Measurements from ENCODE around the gene TFPI2.

TFPI2 gene

GRCh38 chr7:93906267-93906666, 15.7 kb upstream of the TFPI2 start, which contains the start of gene GNGT1:
Gene GNGT1 (plus strand): TSS chr7:93906567. CDS start chr7:93906747, 180 bp downstream.
- no peak for DNase-seq

DNA sequence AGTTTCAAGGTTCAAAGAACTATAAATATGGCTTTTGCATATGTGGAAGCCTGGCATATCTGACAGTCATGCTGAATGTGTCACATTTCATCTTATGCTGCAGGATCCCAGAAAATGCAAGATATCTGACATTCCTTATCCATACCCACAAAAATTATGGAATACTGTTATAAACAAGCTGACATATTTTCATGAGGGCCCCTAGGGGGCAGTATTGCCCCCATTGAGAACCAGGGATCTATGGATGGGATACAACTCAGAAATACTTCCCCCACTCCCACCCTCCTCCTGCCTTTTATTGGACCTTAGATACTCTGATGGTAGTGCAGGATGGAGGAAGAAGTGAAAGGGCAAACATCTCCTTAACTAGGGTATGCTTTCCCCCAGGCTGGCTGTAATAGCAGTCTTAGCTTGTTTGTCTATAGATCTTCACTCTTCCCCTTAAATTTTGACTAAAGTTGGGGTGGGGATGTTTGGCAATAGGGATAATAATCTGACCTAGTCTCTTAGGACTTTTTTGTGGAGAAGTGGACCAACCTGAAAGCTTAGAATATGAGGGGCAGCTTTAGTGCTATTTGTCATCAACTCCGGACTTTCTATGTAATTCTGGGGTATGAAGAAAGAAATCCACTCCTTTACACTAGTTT, 12.3 kb upstream of the TFPI2 start:
- DNase-seq, result no peak

- no peak for DNase-seq
These were observed 7.1 kb upstream of the TFPI2 start for GRCh38 chr7:93897680-93898079.

GRCh38 chr7:93895859-93896600, 5.5 kb upstream of the TFPI2 start:
- DNase-seq, result no peak

DNA sequence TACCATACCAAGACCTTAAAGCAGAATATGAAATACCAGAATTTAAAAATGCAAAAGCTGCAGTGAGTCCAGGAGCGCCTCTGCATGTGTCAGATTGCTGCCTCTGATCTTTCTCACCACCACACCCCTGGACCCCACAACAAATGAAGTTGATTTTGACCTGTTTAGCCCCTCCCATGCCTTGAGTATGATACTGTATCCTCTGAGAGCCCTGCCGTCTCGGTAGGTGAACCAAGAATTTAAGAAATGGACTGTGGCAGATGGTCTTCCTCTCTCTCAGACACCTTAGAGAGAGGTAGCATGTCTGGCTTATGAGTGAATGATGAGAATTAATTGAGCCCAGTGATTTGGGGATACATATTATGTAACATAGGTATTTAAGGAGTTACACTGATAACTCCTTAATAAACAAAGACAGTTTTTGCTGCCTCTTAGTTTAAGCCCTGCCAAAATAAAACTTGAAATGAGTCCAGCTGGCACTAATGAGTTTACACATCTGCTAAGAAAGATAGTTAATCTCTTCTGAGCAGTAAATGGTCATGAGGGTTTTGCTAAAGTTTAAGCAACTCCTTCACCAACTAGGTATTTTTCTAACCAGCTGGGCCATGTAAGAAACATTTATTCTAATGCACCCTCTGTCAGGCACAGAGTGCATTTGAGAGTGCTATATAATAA, 4.5 kb upstream of the TFPI2 start:
- no peak for DNase-seq

GRCh38 chr7:93894426-93894825, 3.9 kb upstream of the TFPI2 start:
- no peak for DNase-seq

DNA sequence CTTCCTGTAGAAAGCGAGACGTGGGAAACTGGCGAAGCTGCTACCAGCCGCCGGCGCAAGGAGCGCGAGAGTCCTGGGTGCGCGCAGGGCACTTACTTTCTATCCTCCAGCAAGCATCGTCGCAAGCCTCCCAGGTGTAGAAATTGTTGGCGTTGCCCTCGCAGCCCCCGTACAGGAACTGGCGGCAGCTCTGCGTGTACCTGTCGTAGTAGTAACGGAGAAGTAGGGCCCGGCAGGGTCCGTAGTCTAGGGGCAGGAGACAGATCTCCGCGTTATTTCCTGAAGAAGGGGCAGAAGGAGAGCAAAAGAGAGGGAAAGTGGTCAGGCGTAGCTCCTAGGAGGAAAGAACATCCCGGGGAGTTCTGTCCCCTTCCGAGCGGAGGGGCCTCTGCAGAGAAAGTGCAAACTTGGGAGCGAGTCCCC, 501 bp downstream of the TFPI2 start:
- peak; percentile 11 for DNase-seq

- DNase-seq, result no peak
These were observed 1.3 kb downstream of the TFPI2 start for GRCh38 chr7:93889261-93889660.

DNA sequence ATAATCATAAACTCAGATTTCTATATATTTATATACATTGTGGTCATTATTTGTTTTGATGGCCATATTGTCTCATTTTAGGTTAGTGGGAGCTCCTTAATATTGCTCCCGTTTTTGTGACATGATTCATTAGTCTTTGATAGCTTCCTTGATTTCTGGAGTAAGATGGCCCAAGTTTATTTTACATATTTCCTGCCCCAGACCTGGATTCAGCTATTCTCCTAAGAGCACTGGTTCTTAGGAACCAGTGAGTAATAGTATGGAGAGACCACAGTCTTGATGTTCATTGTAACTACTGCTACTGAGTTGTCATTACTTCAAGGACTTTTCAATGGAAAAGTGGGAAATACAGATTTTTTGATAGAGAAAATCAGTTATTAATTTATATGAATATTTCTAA, 6.0 kb downstream of the TFPI2 start:
- no peak for DNase-seq

GRCh38 chr7:93883917-93884345, 6.6 kb downstream of the TFPI2 start:
- no peak for DNase-seq

DNA sequence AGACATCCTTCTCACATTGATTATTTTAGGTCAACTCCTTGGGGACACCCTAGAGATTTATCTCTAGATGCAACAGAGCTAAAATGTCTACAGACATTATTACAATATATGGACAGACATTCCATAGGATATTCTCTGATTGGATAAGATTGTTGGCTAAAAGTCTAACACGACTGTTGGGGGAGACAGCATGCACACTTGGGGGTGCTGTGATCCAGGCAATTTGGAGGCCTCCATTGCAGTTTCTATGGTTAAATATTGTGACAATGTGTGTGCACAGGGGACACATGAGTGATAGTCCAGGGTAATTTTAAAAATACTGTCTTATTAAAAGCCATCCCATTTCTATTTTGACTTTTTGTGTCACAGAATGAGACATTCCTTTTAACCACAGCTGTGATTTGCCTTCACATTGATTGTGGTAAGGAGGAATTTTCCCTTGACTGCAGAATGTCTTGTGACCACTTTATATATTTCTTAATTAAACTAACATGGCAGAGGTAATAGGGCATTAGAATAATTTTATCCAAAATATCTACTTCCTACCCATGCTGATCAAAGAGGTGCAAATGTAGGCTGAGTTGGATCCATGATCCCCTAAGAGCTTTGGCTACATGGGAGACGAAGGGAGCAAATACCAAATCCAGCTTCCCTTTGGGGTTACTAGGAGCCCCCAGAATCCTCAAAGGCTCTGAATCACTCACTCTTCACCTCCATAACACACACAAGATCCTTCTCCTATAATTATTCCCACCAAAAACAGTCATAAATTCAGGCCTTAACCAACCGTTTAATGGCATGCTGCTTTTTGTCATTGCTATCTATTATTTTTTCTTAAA, 7.3 kb downstream of the TFPI2 start:
- no peak for DNase-seq

DNA sequence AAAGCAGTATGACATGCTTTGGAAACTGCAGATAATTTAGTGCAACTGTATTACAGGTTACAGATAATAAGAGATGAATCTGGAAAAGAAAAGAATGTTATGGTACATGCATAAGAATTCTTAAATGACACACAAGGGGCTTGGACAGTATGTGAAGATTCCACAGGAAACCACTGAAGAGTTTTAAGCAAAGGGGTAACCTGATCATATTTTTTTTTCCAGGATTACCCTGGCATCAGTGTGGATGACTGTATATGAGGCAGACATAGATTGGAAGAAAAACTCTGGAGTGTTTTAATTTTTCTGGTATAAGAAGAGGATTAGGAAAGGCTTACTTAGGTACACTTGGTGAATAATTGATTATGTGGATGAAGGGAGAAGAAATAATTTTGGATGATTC, 8.1 kb downstream of the TFPI2 start:
- DNase-seq, result no peak

GRCh38 chr7:93879356-93879755, 11.2 kb downstream of the TFPI2 start:
- no peak for DNase-seq

DNA sequence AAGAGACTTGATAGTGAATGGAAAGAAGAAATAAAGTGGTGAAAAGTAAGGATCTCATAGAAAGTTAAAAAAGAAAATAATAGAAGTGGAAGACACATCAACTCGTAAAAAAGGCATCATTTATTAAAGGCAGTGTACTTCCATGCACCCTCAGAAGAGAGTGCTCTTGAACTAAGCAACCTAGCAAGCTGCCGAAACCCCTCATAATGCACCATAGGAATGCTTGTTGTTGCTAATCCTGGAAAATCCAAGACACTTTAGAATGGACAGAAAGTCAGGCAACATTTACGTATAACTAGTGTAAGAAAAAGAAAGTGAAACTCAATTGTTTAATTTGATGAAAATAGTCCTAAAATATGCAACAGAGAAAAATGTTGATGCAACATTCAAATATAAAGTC, 12.8 kb downstream of the TFPI2 start:
- DNase-seq, result no peak

GRCh38 chr7:93873998-93874574, 16.5 kb downstream of the TFPI2 start:
- no peak for DNase-seq

GRCh38 chr7:93866886-93867285, 23.7 kb downstream of the TFPI2 start:
- DNase-seq, result no peak

DNA sequence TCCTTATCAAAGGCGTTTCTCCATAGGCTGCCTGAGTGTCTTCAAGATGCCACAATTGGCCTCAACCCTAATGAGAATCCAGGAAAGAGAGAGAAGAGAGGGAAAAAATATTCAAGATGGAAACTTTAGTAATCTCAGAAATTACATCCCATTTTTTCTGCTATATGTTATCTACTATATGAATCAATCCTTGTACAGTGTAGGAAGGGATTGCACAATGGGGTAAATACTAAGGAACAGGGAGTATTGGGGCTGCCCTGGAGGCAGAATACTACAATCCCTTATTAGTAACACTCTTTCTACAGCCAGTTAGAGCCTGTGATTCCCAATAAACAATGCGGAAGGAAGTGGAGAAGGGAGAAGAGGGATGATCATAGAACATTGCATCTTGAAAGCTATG, 27.9 kb downstream of the TFPI2 start:
- DNase-seq, result no peak

DNA sequence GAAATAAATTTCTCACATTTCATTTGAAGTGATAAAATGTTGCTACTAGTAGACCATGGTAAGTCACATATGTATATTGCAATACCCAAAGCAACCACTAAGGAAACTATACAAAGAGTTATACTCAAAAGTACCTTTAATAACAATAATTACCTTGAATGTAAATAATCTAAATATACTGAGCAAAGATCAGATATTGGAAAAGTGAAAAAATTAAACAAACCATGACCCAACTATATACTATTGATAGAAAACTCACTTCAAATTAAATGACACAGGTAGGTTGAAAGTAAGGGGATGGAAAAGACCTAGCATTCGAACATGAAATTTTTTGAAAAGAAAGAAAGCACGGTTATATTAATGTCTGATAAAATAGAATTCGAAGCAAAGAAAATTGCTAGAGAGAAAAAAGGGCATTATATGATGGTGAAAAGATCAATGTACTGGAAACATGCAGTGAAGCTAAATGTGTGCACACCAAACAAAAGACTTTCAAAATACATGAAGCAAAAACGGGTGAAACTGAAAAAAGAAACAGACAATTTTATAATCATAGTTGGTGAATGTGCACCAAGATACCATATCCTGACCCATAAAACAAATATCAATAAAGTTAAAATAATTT, 29.1 kb downstream of the TFPI2 start:
- DNase-seq, result no peak

- no peak for DNase-seq
These were observed 30.3 kb downstream of the TFPI2 start for GRCh38 chr7:93860261-93860660.

DNA sequence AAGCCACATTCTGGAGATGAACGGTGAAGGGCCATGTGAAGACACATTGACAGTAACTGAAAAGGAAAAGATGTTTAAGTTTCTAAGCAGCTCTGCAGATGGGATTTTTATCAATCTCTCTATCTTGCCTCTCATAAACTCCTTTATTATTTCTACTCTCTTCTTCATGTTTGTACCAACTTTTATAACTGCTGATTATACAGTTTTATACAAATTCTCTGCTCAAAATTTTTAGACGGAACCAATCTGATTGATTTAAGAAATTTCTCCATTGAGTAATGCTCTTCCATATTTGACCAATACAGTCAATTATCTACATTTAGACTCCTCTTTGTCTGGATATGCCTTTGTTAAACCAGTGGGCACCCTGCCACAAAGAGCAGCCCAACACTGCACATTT, 31.7 kb downstream of the TFPI2 start:
- DNase-seq, result no peak

DNA sequence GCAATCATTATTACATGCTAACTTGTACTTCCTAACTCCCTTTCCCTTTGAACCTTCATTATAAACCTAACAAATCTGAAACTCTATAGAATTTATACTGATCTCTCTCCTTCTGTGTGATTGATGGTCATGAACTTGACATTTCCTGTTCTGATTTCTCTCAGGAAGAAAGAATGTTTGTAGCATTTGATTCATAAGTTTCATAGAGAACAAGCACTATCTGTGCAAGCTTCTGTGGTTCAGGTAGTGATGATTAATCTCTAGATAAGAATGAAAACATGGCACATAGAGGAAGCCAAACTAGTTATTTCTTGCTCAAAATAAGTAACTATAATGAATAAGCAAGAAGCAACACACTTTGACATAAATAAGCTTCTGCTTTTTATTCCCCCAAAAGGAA, 34.2 kb downstream of the TFPI2 start:
- DNase-seq, result no peak

DNA sequence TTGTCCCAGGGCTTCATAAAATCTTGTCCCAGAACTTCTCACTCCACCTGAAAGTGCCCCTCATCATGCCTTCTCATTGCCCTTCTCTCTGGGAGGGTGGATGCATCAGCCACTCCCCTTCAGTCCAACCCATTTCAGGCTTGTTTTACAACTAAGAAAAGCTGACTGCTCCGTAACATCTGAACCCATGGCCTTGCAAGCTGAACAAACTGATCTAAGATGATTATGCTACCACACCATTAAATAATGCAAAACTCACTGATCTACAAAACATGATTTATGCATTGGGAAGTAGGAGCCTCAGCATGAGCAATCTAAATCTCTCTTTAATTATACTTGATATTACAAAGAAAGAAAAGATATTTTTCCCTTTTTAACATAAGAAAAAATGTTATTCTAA, 34.8 kb downstream of the TFPI2 start:
- no peak for DNase-seq
